ENCODE data around the gene LENG8.

DNA sequence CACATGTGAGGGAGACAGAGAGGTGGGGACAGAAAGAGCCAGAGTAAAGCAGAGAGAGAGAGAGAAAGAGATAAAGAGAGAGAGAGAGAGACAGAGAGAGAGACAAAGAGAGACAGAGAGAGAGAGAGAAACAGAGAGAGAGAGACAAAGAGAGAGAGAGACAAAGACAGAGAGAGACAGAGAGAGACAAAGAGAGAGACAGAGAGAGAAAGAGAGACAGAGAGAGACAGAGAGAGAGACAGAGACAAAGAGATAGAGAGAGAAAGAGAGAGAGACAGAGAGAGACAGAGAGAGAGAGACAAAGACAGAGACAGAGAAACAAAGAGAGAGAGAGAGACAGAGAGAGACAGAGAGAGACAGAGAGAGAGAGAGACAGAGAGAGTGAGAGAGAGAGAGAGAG, 38.0 kb upstream of the LENG8 start:
- TF ChIP-seq POLR2A (IDR thresholded peaks at IDR 0.05), result no peak
- TF ChIP-seq, protein P1, sequence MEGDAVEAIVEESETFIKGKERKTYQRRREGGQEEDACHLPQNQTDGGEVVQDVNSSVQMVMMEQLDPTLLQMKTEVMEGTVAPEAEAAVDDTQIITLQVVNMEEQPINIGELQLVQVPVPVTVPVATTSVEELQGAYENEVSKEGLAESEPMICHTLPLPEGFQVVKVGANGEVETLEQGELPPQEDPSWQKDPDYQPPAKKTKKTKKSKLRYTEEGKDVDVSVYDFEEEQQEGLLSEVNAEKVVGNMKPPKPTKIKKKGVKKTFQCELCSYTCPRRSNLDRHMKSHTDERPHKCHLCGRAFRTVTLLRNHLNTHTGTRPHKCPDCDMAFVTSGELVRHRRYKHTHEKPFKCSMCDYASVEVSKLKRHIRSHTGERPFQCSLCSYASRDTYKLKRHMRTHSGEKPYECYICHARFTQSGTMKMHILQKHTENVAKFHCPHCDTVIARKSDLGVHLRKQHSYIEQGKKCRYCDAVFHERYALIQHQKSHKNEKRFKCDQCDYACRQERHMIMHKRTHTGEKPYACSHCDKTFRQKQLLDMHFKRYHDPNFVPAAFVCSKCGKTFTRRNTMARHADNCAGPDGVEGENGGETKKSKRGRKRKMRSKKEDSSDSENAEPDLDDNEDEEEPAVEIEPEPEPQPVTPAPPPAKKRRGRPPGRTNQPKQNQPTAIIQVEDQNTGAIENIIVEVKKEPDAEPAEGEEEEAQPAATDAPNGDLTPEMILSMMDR (IDR thresholded peaks at IDR 0.05), result no peak
